Choroid plexus epithelial cell (primary cell): Measurements from ENCODE around the gene HIVEP3.
A peak's percentile ranks its signal among the peaks of the same experiment; 100 is the strongest.

Experiments
- DNase-seq: peaks from one replicate; pipeline ENCODE4 v3.0.0-alpha.2; 2010; ENCODE audit warnings: low read depth
- H3K4me3 ChIP-seq: 2 replicates; pipeline ENCODE4 v1.5.1; 2011; ENCODE audit warnings: low read depth, mild to moderate bottlenecking, control low read depth, low read length, moderate library complexity
- TF ChIP-seq, protein P1 (sequence below): conservative IDR thresholded peaks from 2 replicates; pipeline ENCODE4 v1.5.1; 2011; ENCODE audit warnings: low read depth, mild to moderate bottlenecking, control low read depth, inconsistent platforms, low read length, moderate library complexity

HIVEP3 gene

DNA sequence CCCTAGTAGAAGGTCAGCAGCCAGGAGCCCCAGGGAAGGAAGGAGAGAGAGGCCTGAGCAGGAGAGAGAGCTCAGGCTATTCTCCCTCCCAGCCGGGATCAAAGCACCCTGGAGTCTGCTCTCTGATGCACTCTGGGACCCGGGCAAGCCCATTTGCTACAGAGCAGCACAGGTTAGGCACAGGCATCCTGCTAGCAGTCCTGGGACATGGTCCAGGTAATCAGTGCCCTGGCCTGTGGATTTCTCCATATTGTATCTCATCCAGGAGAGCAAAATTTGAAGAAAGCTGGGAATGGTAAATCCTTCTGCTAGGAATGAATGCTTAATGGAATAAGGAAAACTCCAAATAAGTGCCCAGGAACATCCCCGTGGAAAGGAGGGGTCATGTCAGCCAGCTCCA is 130.3 kb downstream of the HIVEP3 start:
- no peak for DNase-seq
- H3K4me3 ChIP-seq, result no peak overlapping the region
- TF ChIP-seq, protein P1, sequence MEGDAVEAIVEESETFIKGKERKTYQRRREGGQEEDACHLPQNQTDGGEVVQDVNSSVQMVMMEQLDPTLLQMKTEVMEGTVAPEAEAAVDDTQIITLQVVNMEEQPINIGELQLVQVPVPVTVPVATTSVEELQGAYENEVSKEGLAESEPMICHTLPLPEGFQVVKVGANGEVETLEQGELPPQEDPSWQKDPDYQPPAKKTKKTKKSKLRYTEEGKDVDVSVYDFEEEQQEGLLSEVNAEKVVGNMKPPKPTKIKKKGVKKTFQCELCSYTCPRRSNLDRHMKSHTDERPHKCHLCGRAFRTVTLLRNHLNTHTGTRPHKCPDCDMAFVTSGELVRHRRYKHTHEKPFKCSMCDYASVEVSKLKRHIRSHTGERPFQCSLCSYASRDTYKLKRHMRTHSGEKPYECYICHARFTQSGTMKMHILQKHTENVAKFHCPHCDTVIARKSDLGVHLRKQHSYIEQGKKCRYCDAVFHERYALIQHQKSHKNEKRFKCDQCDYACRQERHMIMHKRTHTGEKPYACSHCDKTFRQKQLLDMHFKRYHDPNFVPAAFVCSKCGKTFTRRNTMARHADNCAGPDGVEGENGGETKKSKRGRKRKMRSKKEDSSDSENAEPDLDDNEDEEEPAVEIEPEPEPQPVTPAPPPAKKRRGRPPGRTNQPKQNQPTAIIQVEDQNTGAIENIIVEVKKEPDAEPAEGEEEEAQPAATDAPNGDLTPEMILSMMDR, result no peak

- no peak for DNase-seq
- H3K4me3 ChIP-seq, result no peak overlapping the region
- TF ChIP-seq, protein P1, result no peak
Measured at GRCh38 chr1:41784531-41785274, 134.0 kb downstream of the HIVEP3 start.

DNA sequence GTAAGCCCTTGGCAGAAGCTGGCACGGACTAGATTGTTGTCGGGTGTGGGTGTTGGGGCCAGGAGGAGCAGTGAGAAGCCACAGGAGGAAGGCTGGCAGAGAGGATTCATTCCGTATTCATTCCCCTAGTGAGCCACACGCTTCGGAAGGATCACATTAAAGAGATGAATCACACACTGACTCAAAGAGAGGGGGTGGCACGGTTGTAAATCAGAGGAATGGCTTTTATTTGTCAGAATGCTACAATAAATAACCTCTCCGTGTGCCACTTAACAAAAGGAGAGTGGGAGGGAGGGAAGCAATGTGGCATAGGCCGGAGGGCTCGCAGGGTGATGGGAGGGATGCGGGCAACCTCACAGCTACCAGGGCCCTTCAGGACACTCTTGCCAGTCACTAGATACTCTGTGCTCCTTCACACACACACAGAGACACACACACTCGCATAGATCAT is 135.5 kb downstream of the HIVEP3 start:
- DNase-seq, result peak; percentile 62
- H3K4me3 ChIP-seq, result no peak overlapping the region
- TF ChIP-seq, protein P1, result no peak

GRCh38 chr1:41780916-41781315 is 137.8 kb downstream of the HIVEP3 start:
- no peak for DNase-seq
- H3K4me3 ChIP-seq, result no peak overlapping the region
- TF ChIP-seq, protein P1, result no peak

- H3K4me3 ChIP-seq, result no peak overlapping the region
- TF ChIP-seq, protein P1, result no peak
- no peak for DNase-seq
Measured at GRCh38 chr1:41780322-41780721, 138.4 kb downstream of the HIVEP3 start.

DNA sequence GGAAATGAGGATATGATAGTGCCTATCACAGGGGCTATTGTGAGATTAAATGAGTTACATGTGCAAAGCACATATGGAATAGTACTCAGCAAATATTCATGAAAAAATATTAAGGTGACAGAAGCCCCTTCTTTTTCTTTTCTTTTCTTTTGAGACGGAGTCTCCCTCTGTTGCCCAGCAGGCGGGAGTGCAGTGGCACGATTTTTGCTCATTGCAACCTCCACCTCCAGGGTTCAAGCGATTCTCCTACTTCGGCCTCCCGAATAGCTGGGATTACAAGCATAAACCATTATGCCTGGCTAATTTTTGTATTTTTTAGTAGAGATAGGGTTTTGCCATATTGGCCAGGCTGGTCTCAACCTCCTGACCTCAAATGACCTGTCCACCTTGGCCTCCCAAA is 139.4 kb downstream of the HIVEP3 start:
- TF ChIP-seq, protein P1, result peak; percentile 48
- DNase-seq, result no peak
- H3K4me3 ChIP-seq, result no peak overlapping the region

GRCh38 chr1:41777695-41778094 is 141.0 kb downstream of the HIVEP3 start:
- no peak for DNase-seq
- H3K4me3 ChIP-seq, result no peak overlapping the region
- TF ChIP-seq, protein P1, result no peak
